GM19043 (cell line): ENCODE measurements around the gene SNX9.
A peak's percentile ranks its signal among the peaks of the same experiment; 100 is the strongest.
"Not testable (repeated sequence)": the region's sequence is repeated elsewhere in the genome, so short reads cannot be mapped to it uniquely, and the experiment has no call there.

ENCODE experiments used
- ATAC-seq: cut with Tn5 transposase; IDR thresholded peaks from one replicate; pipeline ENCODE4 v1.9.1; 2021; ENCODE audit warnings: low read depth; ENCODE audit not compliant: unreplicated experiment

Gene SNX9

GRCh38 chr6:157823001-157823527 lies at the start of gene SNX9:
Gene SNX9, plus strand, starts transcription at chr6:157823246. Its CDS starts 189 bp downstream, at chr6:157823435.
- ATAC-seq = peak; percentile 68

GRCh38 chr6:157773248-157773773 lies 49.7 kb upstream of the SNX9 start:
- no peak for ATAC-seq

- ATAC-seq = no peak
Observed at GRCh38 chr6:157774153-157775135, 48.6 kb upstream of the SNX9 start.

- ATAC-seq = no peak
Observed at GRCh38 chr6:157775376-157775775, 47.7 kb upstream of the SNX9 start.

GRCh38 chr6:157777344-157777743 lies 45.7 kb upstream of the SNX9 start:
- no peak for ATAC-seq

GRCh38 chr6:157778719-157779118 lies 44.3 kb upstream of the SNX9 start:
- ATAC-seq = no peak

GRCh38 chr6:157779705-157780604 lies 43.1 kb upstream of the SNX9 start:
- no peak for ATAC-seq

GRCh38 chr6:157785636-157786035 lies 37.4 kb upstream of the SNX9 start:
- ATAC-seq = no peak

GRCh38 chr6:157786221-157786620 lies 36.8 kb upstream of the SNX9 start:
- no peak for ATAC-seq

- no peak for ATAC-seq
Observed at GRCh38 chr6:157787080-157787479, 36.0 kb upstream of the SNX9 start.

GRCh38 chr6:157788180-157788579 lies 34.9 kb upstream of the SNX9 start:
- no peak for ATAC-seq

- ATAC-seq = no peak
Observed at GRCh38 chr6:157789297-157789696, 33.7 kb upstream of the SNX9 start.

- no peak for ATAC-seq
Observed at GRCh38 chr6:157789861-157790260, 33.2 kb upstream of the SNX9 start.

GRCh38 chr6:157790548-157791160 lies 32.4 kb upstream of the SNX9 start:
- ATAC-seq = no peak

GRCh38 chr6:157791450-157791849 lies 31.6 kb upstream of the SNX9 start:
- ATAC-seq = no peak

- ATAC-seq = no peak
Observed at GRCh38 chr6:157792671-157793070, 30.4 kb upstream of the SNX9 start.

- not testable (repeated sequence) for ATAC-seq
Observed at GRCh38 chr6:157794012-157794411, 29.0 kb upstream of the SNX9 start.

GRCh38 chr6:157795841-157796240 lies 27.2 kb upstream of the SNX9 start:
- no peak for ATAC-seq

- ATAC-seq = no peak
Observed at GRCh38 chr6:157798851-157799250, 24.2 kb upstream of the SNX9 start.

GRCh38 chr6:157799561-157799960 lies 23.5 kb upstream of the SNX9 start:
- ATAC-seq = not testable (repeated sequence)
